ENCODE measurements around the gene ALDH3A2. TPM values are rescaled to one million over a fixed set of nuclear protein-coding genes. Genes with fewer than 3 reads are reported as not detected.

Gene ALDH3A2
- total and polyA plus RNA-seq, 8 donors = 46.3 to 102 (median 57.0) TPM

- ATAC-seq (no peak), FAIRE-seq (no peak), DNase-seq (no peak)
- Histone ChIP-seq H3K36me3 (no peaks in the 10 kb centered on the region), H3K4me3 (no peak overlapping the region), H3K27me3 (no peaks in the 10 kb centered on the region), H3K9me3 (no peaks in the 10 kb centered on the region), H3K4me1 (peaks cover 7 to 18% (median 15%) of the 10 kb centered on the region in 3 donors), H3K27ac (peak overlapping the region in 2 of 4 donors; percentile 53 to 94)
- intact Hi-C loops (cut with DNase I) = no loop called here
- WGBS, 2 donors = 76 to 78% methylated on average over 5 of the region's 5 CpGs
- no peak for TF ChIP-seq CTCF (IDR thresholded peaks at IDR 0.05)
Observed at GRCh38 chr17:19644493-19645210, 3.9 kb upstream of the ALDH3A2 start.

GRCh38 chr17:19645734-19646201, 2.8 kb upstream of the ALDH3A2 start:
- H3K27me3 ChIP-seq = no peaks in the 10 kb centered on the region
- peak in 1 of 6 donors; percentile 21 for DNase-seq
- 27% methylated on average over 4 of the region's 4 CpGs for whole genome bisulfite sequencing, 2 donors
- H3K27ac ChIP-seq = peak overlapping the region; percentile 47 to 96 (median 86)
- peaks cover 7 to 22% (median 15%) of the 10 kb centered on the region in 3 donors for H3K4me1 ChIP-seq
- FAIRE-seq = no peak
- intact Hi-C loops (cut with DNase I) = no loop called here
- no peak for ATAC-seq
- no peaks in the 10 kb centered on the region for H3K36me3 ChIP-seq
- no peaks in the 10 kb centered on the region for H3K9me3 ChIP-seq
- no peak overlapping the region for H3K4me3 ChIP-seq
- peak in 2 of 4 donors; percentile 25 to 28 for TF ChIP-seq CTCF (IDR thresholded peaks at IDR 0.05)

- no peaks in the 10 kb centered on the region for H3K9me3 ChIP-seq
- peak overlapping the region; percentile 79 to 96 (median 88) for H3K27ac ChIP-seq
- H3K4me3 ChIP-seq = peak overlapping the region in 2 of 4 donors; percentile 59 to 76
- TF ChIP-seq CTCF (IDR thresholded peaks at IDR 0.05) = no peak
- FAIRE-seq = no peak
- no peak for ATAC-seq
- H3K4me1 ChIP-seq = peaks cover 13 to 35% (median 26%) of the 10 kb centered on the region in 3 donors
- H3K27me3 ChIP-seq = no peaks in the 10 kb centered on the region
- H3K36me3 ChIP-seq = no peaks in the 10 kb centered on the region
- DNase-seq = peak in 2 of 6 donors; percentile 45 to 51
- intact Hi-C loops (cut with DNase I) = no loop called here
- 32 to 38% methylated on average over 4 of the region's 4 CpGs for WGBS, 2 donors
Observed at GRCh38 chr17:19646788-19647696, 1.5 kb upstream of the ALDH3A2 start.

GRCh38 chr17:19647697-19648474, 665 bp upstream of the ALDH3A2 start:
- peak; percentile 49 to 84 (median 58) for DNase-seq

More at GRCh38 chr17:19647697-19648474, 665 bp upstream of the ALDH3A2 start:
- 1% methylated on average over 32 to 37 of the region's 37 CpGs for WGBS, 2 donors
- Histone ChIP-seq H3K9me3 (no peaks in the 10 kb centered on the region), H3K4me3 (peak overlapping the region; percentile 43 to 93 (median 68)), H3K27ac (peak overlapping the region; percentile 79 to 96 (median 88)), H3K4me1 (peaks cover 18 to 42% (median 33%) of the 10 kb centered on the region in 3 donors), H3K36me3 (no peaks in the 10 kb centered on the region), H3K27me3 (no peaks in the 10 kb centered on the region)
- intact Hi-C loops (cut with DNase I) = no loop called here
- ATAC-seq (peak; percentile 31 to 48 (median 36)), FAIRE-seq (no peak)
- no peak for TF ChIP-seq CTCF (IDR thresholded peaks at IDR 0.05)
